DND-41 (cell line): ENCODE data around the gene BCL2L11.

ENCODE experiments used
- ATAC-seq: fragments of 200-7000 bp; cut with Tn5 transposase; 3 replicates; pipeline ENCODE4 v1.9.1; 2021; ENCODE audit warnings: low read depth; ENCODE audit not compliant: insufficient read depth
- DNase-seq: peaks from one replicate; pipeline ENCODE4 v3.0.0-alpha.2; 2020
- H2AFZ ChIP-seq: 2 replicates; pipeline ENCODE4 v1.6.0; 2012; ENCODE audit warnings: low read depth, low read length
- H3K27ac ChIP-seq: 2 replicates; pipeline ENCODE4 v1.5.1; 2012; ENCODE audit warnings: low read length, inconsistent platforms
- H3K27me3 ChIP-seq: fragments of 200-600 bp; sonication (generic); 2 replicates; pipeline ENCODE4 v1.6.0; 2012; ENCODE audit warnings: low read length, mild to moderate bottlenecking, inconsistent platforms; ENCODE audit not compliant: insufficient read depth, poor library complexity
- H3K36me3 ChIP-seq: 2 replicates; pipeline ENCODE4 v1.5.1; 2012; ENCODE audit warnings: low read length, inconsistent platforms; ENCODE audit not compliant: insufficient read depth
- H3K4me1 ChIP-seq: 2 replicates; pipeline ENCODE4 v1.5.1; 2012; ENCODE audit warnings: mild to moderate bottlenecking, low read length; ENCODE audit not compliant: insufficient read depth
- H3K4me2 ChIP-seq: 2 replicates; pipeline ENCODE4 v1.6.0; 2012; ENCODE audit warnings: mild to moderate bottlenecking, moderate library complexity, low read length, inconsistent platforms; ENCODE audit not compliant: insufficient read depth
- H3K4me3 ChIP-seq, 2 experiments: fragments of 200-600 bp in 1 of 2; shearing (Covaris generic) in 1 of 2; 2 replicates each; pipeline ENCODE4 v1.5.1; 2012 to 2016; ENCODE audit warnings: inconsistent platforms in 2 of 2, low read length in 2 of 2, mild to moderate bottlenecking in 2 of 2, low read depth in 1 of 2, moderate library complexity in 1 of 2
- H3K79me2 ChIP-seq: 2 replicates; pipeline ENCODE4 v1.6.0; 2012; ENCODE audit warnings: low read length, inconsistent platforms; ENCODE audit not compliant: insufficient read depth
- H3K9ac ChIP-seq: 2 replicates; pipeline ENCODE4 v1.6.0; 2012; ENCODE audit warnings: low read depth, mild to moderate bottlenecking, inconsistent platforms, low read length, moderate library complexity
- H3K9me3 ChIP-seq: 2 replicates; pipeline ENCODE4 v1.5.1; 2012; ENCODE audit warnings: low read length, moderate library complexity, mild to moderate bottlenecking, inconsistent platforms; ENCODE audit not compliant: insufficient read depth, severe bottlenecking
- H4K20me1 ChIP-seq: 2 replicates; pipeline ENCODE4 v1.6.0; 2012; ENCODE audit warnings: low read length; ENCODE audit not compliant: insufficient read depth
- CTCF ChIP-seq: IDR thresholded peaks from 2 replicates; pipeline ENCODE4 v1.5.1; 2012; ENCODE audit warnings: borderline replicate concordance, low read length, moderate library complexity, mild to moderate bottlenecking; ENCODE audit not compliant: poor library complexity, severe bottlenecking; ENCODE audit errors: extremely low read depth
- EZH2 ChIP-seq: IDR thresholded peaks from 3 replicates; pipeline ENCODE4 v1.6.1; 2012; ENCODE audit warnings: borderline replicate concordance, low read depth, mild to moderate bottlenecking, moderate library complexity, low read length, inconsistent platforms; ENCODE audit not compliant: severe bottlenecking

BCL2L11 gene

GRCh38 chr2:111126581-111126980 is 5.9 kb downstream of the BCL2L11 start:
- Histone ChIP-seq H3K36me3 (peaks cover 80% of the 10 kb centered on the region), H3K9me3 (no peaks in the 10 kb centered on the region), H3K4me3 (no peak overlapping the region), H2AFZ (no peak overlapping the region), H3K79me2 (peaks cover 95% of the 10 kb centered on the region), H3K27ac (no peak overlapping the region), H3K4me2 (0 out of 2 replicates have a peak overlapping the region, but pooled peaks have one; percentile 2), H3K27me3 (no peaks in the 10 kb centered on the region), H3K9ac (no peak overlapping the region), H3K4me1 (peaks cover 37% of the 10 kb centered on the region), H4K20me1 (peaks cover 30% of the 10 kb centered on the region)
- no peak for TF ChIP-seq EZH2
- TF ChIP-seq CTCF: no peak
- DNase-seq (no peak), ATAC-seq (no peak)

GRCh38 chr2:111127351-111127750 is 6.6 kb downstream of the BCL2L11 start:
- H3K79me2 ChIP-seq: peaks cover 95% of the 10 kb centered on the region

GRCh38 chr2:111128096-111128495 is 7.4 kb downstream of the BCL2L11 start:
- peaks cover 23% of the 10 kb centered on the region for H4K20me1 ChIP-seq
- peaks cover 30% of the 10 kb centered on the region for H3K4me1 ChIP-seq
- H3K4me3 ChIP-seq: no peak overlapping the region
- no peaks in the 10 kb centered on the region for H3K27me3 ChIP-seq
- no peak overlapping the region for H2AFZ ChIP-seq
- H3K4me2 ChIP-seq: no peak overlapping the region; the same call in 1 of the 2 replicates
- no peak for DNase-seq
- H3K79me2 ChIP-seq: peaks cover 95% of the 10 kb centered on the region
- no peak overlapping the region for H3K9ac ChIP-seq
- no peaks in the 10 kb centered on the region for H3K9me3 ChIP-seq
- H3K36me3 ChIP-seq: peaks cover 78% of the 10 kb centered on the region
- TF ChIP-seq CTCF (no peak), EZH2 (no peak)
- no peak overlapping the region for H3K27ac ChIP-seq
- no peak for ATAC-seq

More at GRCh38 chr2:111127351-111127750, 6.6 kb downstream of the BCL2L11 start:
- Histone ChIP-seq H3K4me1 (peaks cover 34% of the 10 kb centered on the region), H3K36me3 (peaks cover 81% of the 10 kb centered on the region), H3K4me2 (no peak overlapping the region), H4K20me1 (peaks cover 27% of the 10 kb centered on the region), H3K9me3 (no peaks in the 10 kb centered on the region), H3K27ac (no peak overlapping the region), H2AFZ (no peak overlapping the region), H3K4me3 (no peak overlapping the region), H3K9ac (no peak overlapping the region), H3K27me3 (no peaks in the 10 kb centered on the region)
- ATAC-seq: no peak
- no peak for TF ChIP-seq CTCF
- TF ChIP-seq EZH2: no peak
- DNase-seq: no peak

- Histone ChIP-seq H3K4me1 (peaks cover 23% of the 10 kb centered on the region), H3K27me3 (no peaks in the 10 kb centered on the region), H3K79me2 (peaks cover 95% of the 10 kb centered on the region), H3K36me3 (peaks cover 62% of the 10 kb centered on the region), H2AFZ (no peak overlapping the region), H3K9me3 (no peaks in the 10 kb centered on the region), H4K20me1 (peaks cover 28% of the 10 kb centered on the region; the same call in 1 of the 2 replicates), H3K4me2 (no peak overlapping the region), H3K27ac (no peak overlapping the region), H3K4me3 (no peak overlapping the region), H3K9ac (no peak overlapping the region)
- ATAC-seq (peak; percentile 73), DNase-seq (no peak)
- TF ChIP-seq EZH2 (no peak), CTCF (no peak)
Measured at GRCh38 chr2:111133603-111134002, 12.9 kb downstream of the BCL2L11 start.
